GM18907 (cell line): Measurements from ENCODE around the gene PARVG.
"Not testable (repeated sequence)": the region's sequence is repeated elsewhere in the genome, so short reads cannot be mapped to it uniquely, and the experiment has no call there.

Experiments
- ATAC-seq: cut with Tn5 transposase; IDR thresholded peaks from one replicate; pipeline ENCODE4 v1.9.1; 2021; ENCODE audit warnings: mild to moderate bottlenecking, moderate library complexity; ENCODE audit not compliant: unreplicated experiment

PARVG gene

GRCh38 chr22:44211946-44212930 lies 31.5 kb downstream of the PARVG start:
- ATAC-seq, result no peak

DNA sequence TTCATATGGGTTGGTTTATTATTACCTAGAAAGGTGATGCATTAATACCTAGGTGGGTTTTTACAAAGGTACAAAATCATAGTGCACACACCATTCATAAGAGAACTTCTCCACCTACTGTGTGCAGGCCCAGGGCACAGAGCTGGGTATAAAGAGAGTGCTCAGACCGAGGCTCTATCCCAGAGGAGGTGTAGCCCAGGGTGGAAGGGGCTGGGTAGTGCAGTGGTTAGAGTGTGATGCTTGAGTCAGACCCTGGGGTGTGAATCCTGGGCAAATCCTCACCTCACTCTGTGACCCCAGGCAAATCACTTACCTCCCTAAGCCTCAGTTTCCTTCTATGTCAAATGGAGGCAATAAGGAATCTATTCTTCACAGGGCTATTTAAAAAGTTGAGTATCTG lies 32.2 kb downstream of the PARVG start:
- ATAC-seq, result no peak

- ATAC-seq, result no peak
These were observed 32.8 kb downstream of the PARVG start for GRCh38 chr22:44213489-44214043.

DNA sequence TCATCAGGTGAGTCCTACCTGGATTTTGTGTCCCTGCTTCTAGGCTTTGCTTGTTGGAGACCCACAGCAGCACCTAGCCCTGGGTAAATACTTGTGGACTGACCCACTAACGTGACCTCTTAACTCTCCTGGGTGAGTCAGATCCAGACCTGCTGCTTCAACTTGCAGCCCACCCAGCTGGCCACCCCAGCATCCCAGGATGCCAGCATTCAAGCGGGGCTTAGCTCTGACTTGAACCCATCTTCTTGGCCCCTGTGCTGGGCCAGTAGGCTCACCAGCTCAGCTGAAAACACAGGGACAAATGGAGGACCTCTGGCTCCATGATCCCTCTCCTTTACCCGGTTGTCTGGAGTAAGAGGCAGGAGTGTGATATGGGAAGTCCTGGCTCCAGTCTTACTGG lies 33.5 kb downstream of the PARVG start:
- no peak for ATAC-seq

DNA sequence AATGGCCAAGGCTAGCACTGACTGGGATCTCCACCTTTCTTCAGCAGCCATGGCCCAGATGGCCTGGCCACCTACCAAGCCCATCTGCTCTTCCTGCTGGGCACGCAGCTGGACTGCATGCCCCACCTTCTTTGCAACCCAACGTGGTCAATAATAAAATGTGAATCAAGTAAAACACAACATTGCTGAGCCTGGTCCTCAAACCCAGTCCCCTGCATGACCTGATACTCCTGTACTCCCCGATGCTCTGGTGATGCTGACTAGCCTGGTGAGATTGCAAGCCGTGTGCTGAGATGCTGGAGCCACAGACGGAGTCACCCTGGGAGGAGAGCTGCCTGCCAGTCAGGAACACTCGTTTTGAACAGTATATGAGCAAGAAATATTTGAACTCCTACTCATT lies 34.0 kb downstream of the PARVG start:
- ATAC-seq, result no peak

GRCh38 chr22:44215287-44215686 lies 34.6 kb downstream of the PARVG start:
- ATAC-seq, result no peak

DNA sequence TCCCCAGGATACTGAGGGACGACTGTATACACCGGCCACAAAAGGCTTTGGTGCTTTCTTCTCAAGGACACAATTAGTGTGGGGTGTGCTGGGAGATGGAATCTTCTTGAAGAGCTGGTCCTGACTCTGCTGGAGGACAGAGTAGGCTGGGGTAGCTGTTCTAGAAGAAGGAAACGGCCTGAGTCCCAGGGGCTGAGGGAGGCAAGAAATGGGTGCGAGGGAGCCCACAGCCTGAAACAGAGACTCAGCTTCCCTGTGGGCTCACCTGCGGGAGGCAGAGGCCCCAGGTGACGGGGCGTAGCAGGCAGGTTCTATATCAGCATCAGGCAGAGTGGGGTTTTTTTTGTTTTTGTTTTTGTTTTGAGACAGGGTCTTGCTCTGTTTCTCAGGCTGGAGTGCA lies 36.6 kb downstream of the PARVG start:
- ATAC-seq, result no peak

DNA sequence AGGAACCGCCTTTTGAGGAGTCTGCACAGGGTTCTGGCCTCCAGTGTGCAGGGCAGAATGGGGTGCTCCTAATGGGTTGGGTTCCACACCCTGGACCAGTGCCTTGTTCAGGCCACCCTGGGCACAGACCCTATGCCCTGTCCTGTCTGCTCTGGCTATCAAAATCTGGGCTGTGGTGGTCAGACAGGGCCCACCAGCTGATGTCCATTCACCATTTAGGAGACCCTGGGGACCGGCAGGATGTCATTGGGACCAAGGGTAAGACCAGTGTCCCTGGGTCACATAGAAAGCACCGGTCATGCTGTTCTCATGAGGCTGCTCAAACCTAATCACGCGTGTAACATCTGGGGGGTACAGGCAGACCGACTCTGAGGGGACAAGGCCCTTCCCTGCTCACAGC lies 37.3 kb downstream of the PARVG start:
- no peak for ATAC-seq

DNA sequence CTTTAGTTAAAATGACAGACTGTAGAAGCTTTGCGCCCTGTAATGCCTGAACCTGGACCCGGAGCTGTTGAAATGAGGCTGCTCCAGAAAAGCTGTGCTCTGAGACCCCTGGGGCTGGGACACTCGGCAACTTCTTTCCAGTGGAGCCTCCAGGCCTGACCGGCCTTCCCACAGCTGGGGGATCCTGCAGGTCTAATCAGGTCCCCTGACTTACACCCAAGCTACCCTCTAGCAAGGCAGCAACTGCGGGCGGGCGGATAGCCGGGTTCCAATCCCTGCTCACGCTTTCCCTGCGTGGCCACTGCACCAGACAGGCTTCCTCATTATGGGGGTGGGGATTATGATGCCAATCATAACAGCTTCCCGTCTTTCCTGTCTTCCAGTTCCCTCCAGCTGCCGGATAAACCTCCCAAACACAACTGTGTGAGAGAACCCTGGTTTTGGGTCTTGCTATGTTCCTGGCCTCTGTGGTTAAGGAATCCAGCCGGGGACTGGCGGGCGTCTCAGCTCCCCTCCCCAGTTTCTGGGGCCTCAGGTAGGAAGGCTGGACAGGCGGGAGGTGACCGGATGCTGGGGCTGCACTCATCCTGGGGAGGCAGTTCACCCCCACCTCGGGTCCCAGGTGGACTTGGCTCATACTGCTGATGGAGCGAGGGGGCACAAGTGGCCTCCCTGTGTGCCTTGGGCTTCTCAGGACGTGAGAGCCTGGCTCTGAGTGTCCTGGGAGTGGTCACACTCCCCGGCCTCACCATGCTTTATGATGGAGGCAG lies 38.6 kb downstream of the PARVG start:
- no peak for ATAC-seq

DNA sequence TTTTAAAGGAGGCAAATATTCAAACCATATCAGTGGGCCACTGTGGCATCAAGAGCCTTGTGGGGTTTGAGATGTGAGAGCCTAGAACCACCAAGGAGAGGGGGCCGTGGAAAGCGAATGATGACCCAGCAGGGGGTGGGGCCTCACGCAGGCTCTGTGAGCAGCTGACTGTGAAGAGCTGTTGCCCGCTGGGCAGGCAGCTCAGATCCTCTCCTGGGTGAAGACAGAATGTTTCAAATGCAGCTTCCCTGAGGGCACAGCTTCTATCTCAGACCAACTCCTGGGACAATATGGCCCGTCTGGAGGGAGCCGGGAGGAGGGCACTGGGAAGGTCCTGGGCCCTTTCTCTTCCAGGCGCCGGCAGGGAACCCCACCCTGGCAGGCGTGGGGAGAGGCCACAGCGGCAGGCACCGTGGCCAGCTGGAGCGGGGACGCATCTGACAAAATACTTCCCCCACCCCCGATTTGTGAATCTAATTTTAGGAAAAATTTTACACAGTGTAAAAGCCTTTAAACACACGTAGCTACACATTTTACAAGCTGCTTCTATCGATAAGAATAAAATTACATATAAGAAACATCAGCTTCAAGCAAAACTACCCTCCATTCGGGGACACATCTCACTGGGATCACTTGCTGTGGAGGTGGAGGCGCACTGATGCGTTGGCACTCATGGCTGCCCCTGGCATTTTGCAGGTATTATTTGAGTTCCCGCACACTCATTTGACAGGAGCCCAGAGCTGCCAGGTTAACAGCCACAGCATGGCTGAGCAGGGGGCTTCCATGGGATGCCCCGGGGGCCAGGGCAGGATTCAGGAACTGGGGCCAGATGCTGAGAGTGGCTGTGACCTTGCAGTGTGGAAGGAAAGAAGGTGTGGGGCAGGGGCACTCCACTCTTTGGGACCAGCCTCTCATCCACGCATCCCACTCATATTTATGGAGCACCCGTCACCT lies 40.3 kb downstream of the PARVG start:
- no peak for ATAC-seq

DNA sequence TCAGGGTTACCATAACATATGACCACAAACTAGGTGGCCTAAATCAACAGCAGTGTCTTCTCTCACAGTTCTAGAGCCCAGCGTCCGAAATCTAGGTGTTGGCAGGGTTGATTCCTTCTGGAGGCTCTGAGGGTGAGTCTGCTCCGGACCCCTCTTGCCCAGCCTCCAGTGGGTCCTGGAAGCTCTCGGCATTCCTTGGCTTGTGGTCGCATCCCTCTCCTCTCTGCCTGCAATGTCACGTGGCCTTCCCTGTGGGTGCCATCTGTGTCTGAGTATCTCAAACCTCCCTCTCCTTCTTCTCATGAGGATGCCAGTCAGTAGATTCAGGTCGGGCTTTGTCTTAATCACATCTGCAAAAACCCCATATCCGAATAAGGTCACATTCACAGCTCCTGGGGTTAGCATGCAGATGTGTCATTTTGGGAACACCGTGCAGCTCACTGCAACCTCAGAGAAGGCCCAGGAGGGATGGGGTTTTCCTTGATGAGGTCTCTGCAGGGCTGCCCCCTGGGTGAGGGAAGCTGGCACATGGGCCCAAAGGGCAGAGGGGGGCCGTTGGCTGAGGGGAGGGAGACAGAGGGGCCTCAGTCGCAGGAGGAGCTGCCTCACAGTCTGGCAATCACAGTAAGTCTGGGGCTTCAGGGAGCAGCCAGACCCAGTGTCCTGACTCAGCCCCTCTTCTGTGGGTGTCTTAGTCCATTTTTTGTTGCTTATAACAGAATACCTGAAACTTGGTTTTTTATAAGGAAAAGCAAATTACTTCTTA lies 41.2 kb downstream of the PARVG start:
- ATAC-seq, result no peak

GRCh38 chr22:44224166-44224565 lies 43.4 kb downstream of the PARVG start:
- no peak for ATAC-seq

GRCh38 chr22:44225091-44225689 lies 44.5 kb downstream of the PARVG start:
- ATAC-seq, result no peak

DNA sequence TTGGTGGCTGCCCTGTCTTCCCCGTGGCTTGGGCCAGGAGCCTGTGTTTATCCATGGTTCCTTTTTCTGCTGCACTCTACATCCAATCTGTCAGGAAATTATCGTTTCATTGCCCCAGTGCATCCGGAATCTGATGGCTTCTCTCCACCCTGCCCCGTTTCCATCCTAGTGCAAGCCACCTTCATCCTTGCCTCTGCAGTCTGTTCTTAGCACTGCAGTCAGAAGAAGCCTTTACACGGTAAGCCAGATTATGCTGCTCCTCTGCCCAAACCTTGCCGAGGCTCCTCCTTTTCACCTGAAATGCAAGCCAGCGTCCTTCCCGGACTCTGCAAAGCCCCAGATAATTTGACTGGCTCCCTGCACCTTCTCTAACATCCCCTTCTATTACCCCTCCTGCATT lies 45.1 kb downstream of the PARVG start:
- ATAC-seq, result no peak

DNA sequence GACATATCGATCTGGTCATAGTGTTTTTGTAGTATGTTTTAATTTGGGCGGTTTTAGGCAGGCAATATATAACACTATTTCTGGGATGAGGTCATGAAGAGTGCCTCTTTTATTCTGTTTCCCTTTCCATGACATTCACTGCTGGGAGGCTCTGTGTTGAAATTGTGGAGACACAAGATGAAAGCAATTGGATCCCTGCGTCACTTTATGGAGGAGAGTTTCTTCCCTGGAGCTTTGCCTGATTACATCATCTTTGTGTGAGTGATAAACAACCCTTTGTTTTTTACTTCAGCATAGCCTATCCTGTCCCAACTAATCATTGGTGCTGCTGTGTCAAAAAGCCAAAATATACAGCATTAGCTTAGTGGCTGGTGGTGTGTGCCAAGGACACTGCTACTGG lies 48.6 kb downstream of the PARVG start:
- ATAC-seq, result no peak

DNA sequence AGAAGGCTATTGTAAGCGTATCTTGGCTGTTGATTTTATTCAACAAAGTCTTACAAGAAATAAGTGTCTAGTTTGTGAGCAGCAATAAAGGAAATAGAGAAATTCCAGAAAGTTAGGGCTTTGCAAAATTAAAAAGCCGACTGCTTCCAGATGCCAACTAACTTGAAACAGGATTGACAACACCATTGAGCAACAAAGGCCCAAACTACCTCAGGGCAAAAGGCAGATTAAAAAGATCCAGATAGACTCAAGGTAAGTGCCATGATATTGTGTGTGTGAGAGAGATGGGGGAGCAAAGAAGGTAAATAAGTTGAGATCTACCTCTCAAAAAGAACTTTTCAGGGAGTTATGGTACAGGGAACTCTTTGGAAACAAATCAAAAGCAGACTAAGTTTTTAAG lies 49.1 kb downstream of the PARVG start:
- no peak for ATAC-seq

- ATAC-seq, result no peak
These were observed 50.5 kb downstream of the PARVG start for GRCh38 chr22:44231233-44231632.

- ATAC-seq, result not testable (repeated sequence)
These were observed 53.6 kb downstream of the PARVG start for GRCh38 chr22:44234372-44234771.

- ATAC-seq, result no peak
These were observed 56.6 kb downstream of the PARVG start for GRCh38 chr22:44237290-44237689.
